GM12878 (cell line): ENCODE data around the gene CYB5B. TPM values are rescaled to one million over a fixed set of nuclear protein-coding genes. Genes with fewer than 3 reads are reported as not detected.

Experiments used
- ATAC-seq: fragments of 200-7000 bp; cut with Tn5 transposase; 3 replicates; pipeline ENCODE4 v1.9.1; 2020; ENCODE audit warnings: mild to moderate bottlenecking, moderate library complexity
- BruUV-seq: library from RNA; stranded (reverse); fragments of 400-500 nt; replicated peaks from 2 replicates; lab custom pipeline; 2021; lab: Mats Ljungman, UMichigan
- CTCF ChIA-PET: fragments of 300-600 bp; sonication (Branson Sonifier 250); formaldehyde crosslinking; extraction: SDS; loops from one replicate; lab custom pipeline; 2021; ENCODE audit warnings: inconsistent platforms; lab: Yijun Ruan, JAX
- POLR2A ChIA-PET: fragments of 350-600 bp; formaldehyde crosslinking; extraction: SDS; loops from one replicate; lab custom pipeline; 2021; ENCODE audit warnings: inconsistent platforms; lab: Charles Lee
- RAD21 ChIA-PET: fragments of 300-600 bp; sonication (Branson Sonifier 250); formaldehyde crosslinking; loops from one replicate; lab custom pipeline; 2023; ENCODE audit warnings: antibody characterized with exemption; ENCODE audit not compliant: unreplicated experiment; lab: Charles Lee
- SMC1A ChIA-PET: fragments of 300-600 bp; sonication (Branson Sonifier 250); formaldehyde crosslinking; loops from one replicate; lab custom pipeline; 2023; ENCODE audit not compliant: unreplicated experiment, uncharacterized antibody; lab: Charles Lee
- DNase-seq: peaks from one replicate; pipeline ENCODE4 v3.0.0-alpha.2; 2011; ENCODE audit warnings: low read depth, low spot score
- FAIRE-seq: peaks from 3 replicates; lab custom pipeline; 2011; peaks lifted over from hg19 to GRCh38; lab: Jason Lieb, UNC
- H2AFZ ChIP-seq: 2 replicates; pipeline ENCODE4 v1.6.0; 2011; ENCODE audit warnings: low read depth, low read length, control low read depth; ENCODE audit not compliant: control insufficient read depth
- H3K27ac ChIP-seq: 2 replicates; pipeline ENCODE4 v1.5.1; 2011; ENCODE audit warnings: control low read depth; ENCODE audit not compliant: control insufficient read depth, insufficient read depth
- H3K27me3 ChIP-seq, 2 experiments: replicated peaks in 1 of 2; 2 replicates each; pipeline versions ENCODE4 v1.6.0 to v1.6.1; 2011; ENCODE audit warnings: low read length in 1 of 2; ENCODE audit not compliant: control insufficient read depth in 2 of 2, insufficient read depth in 2 of 2
- H3K36me3 ChIP-seq, 2 experiments: 2 replicates each; pipeline ENCODE4 v1.5.1; 2011; ENCODE audit warnings: low read length in 1 of 2; ENCODE audit not compliant: control insufficient read depth in 2 of 2, insufficient read depth in 2 of 2
- H3K4me1 ChIP-seq: 2 replicates; pipeline ENCODE4 v1.6.1; 2011; ENCODE audit warnings: mild to moderate bottlenecking, low read length, moderate library complexity, mixed read lengths; ENCODE audit not compliant: control insufficient read depth, insufficient read depth
- H3K4me2 ChIP-seq: 2 replicates; pipeline ENCODE4 v1.6.0; 2011; ENCODE audit warnings: control low read depth; ENCODE audit not compliant: control insufficient read depth, insufficient read depth
- H3K4me3 ChIP-seq: fragments of 200-600 bp; sonication (generic); 2 replicates; pipeline ENCODE4 v1.5.1; 2016
- H3K79me2 ChIP-seq: 2 replicates; pipeline ENCODE4 v1.6.0; 2011; ENCODE audit warnings: low read length; ENCODE audit not compliant: control insufficient read depth, insufficient read depth
- H3K9ac ChIP-seq: 2 replicates; pipeline ENCODE4 v1.8.0; 2011; ENCODE audit warnings: low read length, control low read depth, mixed read lengths; ENCODE audit not compliant: control insufficient read depth, insufficient read depth
- H3K9me3 ChIP-seq: replicated peaks from 3 replicates; pipeline ENCODE4 v1.5.1; 2011; ENCODE audit warnings: mild to moderate bottlenecking, low read length; ENCODE audit not compliant: control insufficient read depth, insufficient read depth
- H4K20me1 ChIP-seq: 2 replicates; pipeline ENCODE4 v1.6.0; 2011; ENCODE audit not compliant: control insufficient read depth, insufficient read depth
- BCL11A ChIP-seq: IDR thresholded peaks from 2 replicates; pipeline ENCODE4 v1.6.1; 2011; ENCODE audit warnings: low read depth, low read length
- CBX5 ChIP-seq: sonication (generic); IDR thresholded peaks from 2 replicates; pipeline ENCODE4 v1.6.1; 2016; ENCODE audit warnings: low read depth, moderate library complexity, mild to moderate bottlenecking, inconsistent platforms
- CEBPB ChIP-seq, 2 experiments: fragments of 150-350 bp in 1 of 2; IDR thresholded peaks; 2 replicates each; pipeline ENCODE4 v1.6.1; 2012 to 2014; ENCODE audit warnings: low read depth in 2 of 2, low read length in 2 of 2, borderline replicate concordance in 1 of 2, inconsistent platforms in 1 of 2
- E2F8 ChIP-seq: fragments of 450-650 bp; IDR thresholded peaks from 2 replicates; pipeline ENCODE4 v1.6.1; 2018; ENCODE audit warnings: mild to moderate bottlenecking, low read depth, moderate library complexity; ENCODE audit not compliant: partially characterized antibody
- ETV6 ChIP-seq, 2 experiments: fragments of 450-650 bp in 1 of 2; IDR thresholded peaks in 1 of 2; conservative IDR thresholded peaks in 1 of 2; 2 replicates each; pipeline ENCODE4 v1.6.1; 2014; ENCODE audit warnings: antibody characterized with exemption in 1 of 2, borderline replicate concordance in 1 of 2, low read depth in 1 of 2, mild to moderate bottlenecking in 1 of 2, moderate library complexity in 1 of 2
- GATAD2B ChIP-seq: fragments of 450-650 bp; conservative IDR thresholded peaks from 2 replicates; pipeline ENCODE4 v1.6.1; 2017; ENCODE audit warnings: low read depth, mild to moderate bottlenecking, moderate library complexity
- HDAC6 ChIP-seq: fragments of 200-600 bp; sonication (generic); IDR thresholded peaks from one replicate; pipeline ENCODE4 v1.8.0; 2017; ENCODE audit warnings: antibody characterized with exemption; ENCODE audit not compliant: unreplicated experiment
- HDGF ChIP-seq: fragments of 450-650 bp; IDR thresholded peaks from 2 replicates; pipeline ENCODE4 v1.6.1; 2016; ENCODE audit warnings: antibody characterized with exemption
- MEF2A ChIP-seq: IDR thresholded peaks from 2 replicates; pipeline ENCODE4 v1.6.1; 2011; ENCODE audit warnings: low read depth, mild to moderate bottlenecking, low read length, moderate library complexity; ENCODE audit not compliant: insufficient read depth
- MEF2B ChIP-seq: fragments of 450-650 bp; IDR thresholded peaks from 2 replicates; pipeline ENCODE4 v1.6.1; 2018; ENCODE audit warnings: mild to moderate bottlenecking, moderate library complexity; ENCODE audit not compliant: partially characterized antibody, poor library complexity, severe bottlenecking
- MYB ChIP-seq: fragments of 150-350 bp; IDR thresholded peaks from 2 replicates; pipeline ENCODE4 v1.6.1; 2014; ENCODE audit warnings: mild to moderate bottlenecking, low read depth, low read length, borderline replicate concordance
- MYC ChIP-seq: IDR thresholded peaks from 2 replicates; pipeline ENCODE4 v1.6.1; 2011; ENCODE audit warnings: mild to moderate bottlenecking, low read length, moderate library complexity, inconsistent platforms; ENCODE audit not compliant: insufficient read depth, insufficient replicate concordance, insufficient read length, severe bottlenecking
- NBN ChIP-seq: fragments of 450-650 bp; IDR thresholded peaks from 2 replicates; pipeline ENCODE4 v1.6.1; 2016
- NFXL1 ChIP-seq: fragments of 450-650 bp; IDR thresholded peaks from 2 replicates; pipeline ENCODE4 v1.6.1; 2017; ENCODE audit warnings: antibody characterized with exemption, mild to moderate bottlenecking, borderline replicate concordance
- NFYA ChIP-seq: IDR thresholded peaks from 2 replicates; pipeline ENCODE4 v1.6.1; 2011; ENCODE audit warnings: low read depth, mild to moderate bottlenecking, low read length, improper control_type of control experiment, borderline replicate concordance
- PBX3 ChIP-seq: IDR thresholded peaks from 2 replicates; pipeline ENCODE4 v1.6.1; 2011; ENCODE audit warnings: mild to moderate bottlenecking, low read depth, low read length, moderate library complexity; ENCODE audit not compliant: insufficient replicate concordance
- PML ChIP-seq: IDR thresholded peaks from 2 replicates; pipeline ENCODE4 v1.6.1; 2012; ENCODE audit warnings: low read length, inconsistent platforms
- RELA ChIP-seq: fragments of 450-650 bp; IDR thresholded peaks from 2 replicates; pipeline ENCODE4 v1.8.0; 2014; ENCODE audit warnings: borderline replicate concordance; ENCODE audit not compliant: partially characterized antibody
- SMAD1 ChIP-seq: fragments of 450-650 bp; IDR thresholded peaks from 2 replicates; pipeline ENCODE4 v1.6.1; 2018; ENCODE audit warnings: mild to moderate bottlenecking, low read depth; ENCODE audit not compliant: partially characterized antibody
- WRNIP1 ChIP-seq: IDR thresholded peaks from 2 replicates; pipeline ENCODE4 v1.6.1; 2011; ENCODE audit warnings: low read depth, low read length, improper control_type of control experiment, borderline replicate concordance
- WGBS: methylation state at CpG from one replicate; pipeline ENCODE4 v1.1.6; 2016; ENCODE audit warnings: low lambda C conversion rate; ENCODE audit not compliant: insufficient replicate concordance, insufficient coverage; ENCODE audit errors: missing lambda C conversion rate; 5-methylcytosine and 5-hydroxymethylcytosine counted together
- in situ Hi-C: fragments of 300-500 bp; cut with MboI; formaldehyde crosslinking; loops from 9 replicates; pipeline ENCODE4 v1.14.3; 2018; ENCODE audit warnings: mixed read lengths
- intact Hi-C: fragments of 100-400 bp; cut with micrococcal nuclease; formaldehyde crosslinking; loops from one replicate; pipeline ENCODE4 v1.14.2; 2022; ENCODE audit not compliant: unreplicated experiment
- polyA plus RNA-seq, 11 experiments: library from polyadenylated mRNA; depleted of rRNA in 4 of 11; unstranded in 6 of 11; stranded (reverse) in 5 of 11; fragments of >200 nt; fragmentation: Nextera tagmentation in 4 of 11; fragmentation: Illumina TruSeq in 1 of 11; extraction: Ambion mirVana in 4 of 11; extraction: Trizol in 1 of 11; gene quantifications; 1 replicate in 1 of 11; 2 replicates in 10 of 11; pipeline versions ENCODE4 v1.2.1 to v1.2.3, GENCODE V29; 2011 to 2016; ENCODE audit warnings: inconsistent platforms in 2 of 11, missing spikeins in 2 of 11, low read depth in 1 of 11
- total RNA-seq, 4 experiments: library from RNA; depleted of rRNA in 3 of 4; stranded (reverse); fragments of >200 nt in 3 of 4; fragmentation: Illumina TruSeq in 1 of 4; extraction: Trizol in 1 of 4; gene quantifications; 2 replicates each; pipeline versions ENCODE4 v1.2.1 to v1.2.3, GENCODE V29; 2013 to 2021

Gene CYB5B
- total and polyA plus RNA-seq, 10 of the 15 experiments (the other 5 are each of a cell fraction or from before 2014, with no cell fraction given) = 145 to 305 (median 179) TPM

GRCh38 chr16:69482410-69482991 lies 58.1 kb downstream of the CYB5B start (continued):
- TF ChIP-seq PBX3 (no peak), MEF2A (no peak), MYC (no peak)

GRCh38 chr16:69483611-69484010 lies 59.2 kb downstream of the CYB5B start:
- H3K27ac ChIP-seq = no peak overlapping the region
- no peak overlapping the region for H3K4me3 ChIP-seq
- ChIA-PET POLR2A (no interaction called here), RAD21 (interaction anchor here (2.0 kb wide), 1 partner anchor 87 kb away, joined by 5 read pairs; no protein-coding TSS in a partner anchor), CTCF (no interaction called here), SMC1A (no interaction called here)
- in situ Hi-C loops (no loop called here), intact Hi-C loops (no loop called here)
- no peaks in the 10 kb centered on the region for H3K4me1 ChIP-seq
- no peaks in the 10 kb centered on the region for H3K27me3 ChIP-seq
- DNase-seq (no peak), FAIRE-seq (no peak), ATAC-seq (no peak)
- no peaks in the 10 kb centered on the region for H3K79me2 ChIP-seq
- H3K9ac ChIP-seq = no peak overlapping the region
- H2AFZ ChIP-seq = no peak overlapping the region
- no peaks in the 10 kb centered on the region; the same call in 2 of the 3 replicates for H3K9me3 ChIP-seq
- no peak overlapping the region for H3K4me2 ChIP-seq
- WGBS = 87% methylated on average over 5 of the region's 5 CpGs
- peaks cover 0 to 3% of the 10 kb centered on the region in 2 experiments; a peak in 1 of 4 replicates for H3K36me3 ChIP-seq
- no peaks in the 10 kb centered on the region for H4K20me1 ChIP-seq
- BruUV-seq = no TSS peak
- TF ChIP-seq MYB (no peak), NFXL1 (no peak), MEF2B (no peak), NBN (no peak), WRNIP1 (no peak), GATAD2B (no peak), PML (no peak), HDAC6 (no peak), BCL11A (no peak), RELA (no peak), SMAD1 (no peak), HDGF (no peak), CEBPB (IDR thresholded peaks at IDR 0.05; ENCODE audit: borderline replicate concordance in 1 of 2, low read depth in 2 of 2, low read length in 2 of 2) (no peak), ETV6 (conservative IDR thresholded peaks at IDR 0.05 in 1 of 2, IDR thresholded peaks at IDR 0.05 in 1 of 2; ENCODE audit: borderline replicate concordance in 1 of 2, low read depth in 1 of 2) (no peak), NFYA (no peak), CBX5 (no peak), E2F8 (no peak)
